ENCODE results near the gene CDKN2B. TPM values are rescaled to one million over a fixed set of nuclear protein-coding genes. Genes with fewer than 3 reads are reported as not detected.

The CDKN2B gene
- total and polyA plus RNA-seq, 2 of the 4 experiments (the other 2 are of a cell fraction), result 3.6 to 8.2 TPM

- Histone ChIP-seq H2BK15ac (ENCODE audit: low read depth, low read length) (no peak overlapping the region), H3K56ac (ENCODE audit: extremely low read depth, insufficient read depth, low read length) (no peak overlapping the region), H4K91ac (ENCODE audit: insufficient read depth, low read depth, low read length) (no peak overlapping the region), H3K36me3 (ENCODE audit: control insufficient read depth, insufficient read depth, low read length) (no peaks in the 10 kb centered on the region), H3K4me1 (ENCODE audit: control insufficient read depth, insufficient read depth, low read length) (peaks cover 3% of the 10 kb centered on the region; the same call in 1 of the 2 replicates), H3K14ac (replicated peaks; ENCODE audit: low read depth, low read length) (no peak overlapping the region), H4K20me1 (ENCODE audit: insufficient read depth, low read length) (no peaks in the 10 kb centered on the region), H2AK9ac (replicated peaks; ENCODE audit: low read depth, low read length, poor library complexity) (no peak overlapping the region), H3K79me1 (ENCODE audit: low read depth in 1 of 2, low read length in 2 of 2) (0 out of 4 replicates have a peak, but pooled peaks cover 0 to 4% of the 10 kb centered on the region in 2 experiments), H3K9ac (ENCODE audit: low read depth, low read length) (no peak overlapping the region), H2AK5ac (ENCODE audit: low read depth, low read length) (no peak overlapping the region; the same call in 1 of the 2 replicates), H4K5ac (ENCODE audit: low read depth, low read length) (no peak overlapping the region), H2AFZ (replicated peaks; ENCODE audit: low read length, poor library complexity) (no peak overlapping the region), H3K4me2 (ENCODE audit: low read depth, low read length) (no peak overlapping the region), H3K23ac (ENCODE audit: low read depth, low read length) (no peak overlapping the region), H3K27me3 (ENCODE audit: control insufficient read depth, insufficient read depth, low read length) (no peaks in the 10 kb centered on the region), H3K4ac (ENCODE audit: low read depth, low read length) (no peak overlapping the region), H4K8ac (ENCODE audit: low read depth in 2 of 2, low read length in 2 of 2) (no peak overlapping the region), H2BK5ac (ENCODE audit: low read depth, low read length, poor library complexity, severe bottlenecking) (no peak overlapping the region), H2BK20ac (ENCODE audit: low read depth, low read length) (no peak overlapping the region), H3K9me1 (ENCODE audit: insufficient read depth, low read length) (peaks cover 2% of the 10 kb centered on the region), H3K9me3 (ENCODE audit: control insufficient read depth, insufficient read depth, low read length) (no peaks in the 10 kb centered on the region), H3K4me3 (ENCODE audit: insufficient read depth, low read depth, low read length) (no peak overlapping the region), H2BK120ac (ENCODE audit: low read depth, low read length) (no peak overlapping the region), H3K27ac (ENCODE audit: insufficient read depth, low read length) (no peak overlapping the region), H3K18ac (ENCODE audit: low read depth, low read length) (no peak overlapping the region)
- BruUV-seq (replicated peaks), result no TSS peak
- dilution Hi-C loops (cut with HindIII; ENCODE audit: low sequenced_read_pairs, unreplicated experiment) (no loop called here), in situ Hi-C loops (cut with MboI; ENCODE audit: low sequenced_read_pairs) (no loop called here), intact Hi-C loops (cut with micrococcal nuclease) (no loop called here)
- TF ChIP-seq MAZ (IDR thresholded peaks at IDR 0.05; ENCODE audit: borderline replicate concordance, low read depth, low read length), result no peak
- TF ChIP-seq POLR2A (IDR thresholded peaks at IDR 0.05; ENCODE audit: low read depth, low read length), result no peak
- TF ChIP-seq SMC3 (IDR thresholded peaks at IDR 0.05; ENCODE audit: low read depth, low read length), result no peak
- no peak for TF ChIP-seq MAFK (IDR thresholded peaks at IDR 0.05; ENCODE audit: low read depth, low read length)
- no peak for TF ChIP-seq USF2 (IDR thresholded peaks at IDR 0.05; ENCODE audit: low read depth, low read length)
- TF ChIP-seq BHLHE40 (IDR thresholded peaks at IDR 0.05; ENCODE audit: low read depth, low read length), result no peak
- no peak for TF ChIP-seq MXI1 (IDR thresholded peaks at IDR 0.05; ENCODE audit: borderline replicate concordance, low read depth, low read length)
- TF ChIP-seq RFX5 (IDR thresholded peaks at IDR 0.05; ENCODE audit: low read depth, low read length), result no peak
- TF ChIP-seq RAD21 (IDR thresholded peaks at IDR 0.05; ENCODE audit: low read length), result no peak
- no peak for TF ChIP-seq CTCF (conservative IDR thresholded peaks at IDR 0.05; ENCODE audit: low read depth, low read length)
- no peak for TF ChIP-seq CEBPB (IDR thresholded peaks at IDR 0.05; ENCODE audit: low read depth, low read length)
- TF ChIP-seq RCOR1 (IDR thresholded peaks at IDR 0.05; ENCODE audit: insufficient replicate concordance, low read length), result no peak
- no peak for TF ChIP-seq ELK1 (IDR thresholded peaks at IDR 0.05; ENCODE audit: borderline replicate concordance, low read depth, low read length)
- TF ChIP-seq CHD1 (IDR thresholded peaks at IDR 0.05; ENCODE audit: low read depth, low read length), result no peak
- no peak for TF ChIP-seq NFE2L2 (IDR thresholded peaks at IDR 0.05; ENCODE audit: low read depth, low read length)
- TF ChIP-seq FOS (IDR thresholded peaks at IDR 0.05; ENCODE audit: low read depth, low read length), result no peak
- WGBS, 2 experiments (ENCODE audit: extremely low coverage in 2 of 2, insufficient read length in 1 of 2), result no CpG with 5 or more reads among the region's 6 CpGs
- no peak for ATAC-seq (ENCODE audit: low read depth)
- ChIA-PET POLR2A (ENCODE audit: unreplicated experiment) (no interaction called here), CTCF (no interaction called here)
- DNase-seq, result no peak
Measured at GRCh38 chr9:22026696-22027095, 17.6 kb upstream of the CDKN2B start.

Data from IMR-90 (cell line).